ENCODE measurements around the gene STRIP1.

GRCh38 chr1:110055493-110056284, 21.3 kb downstream of the STRIP1 start:
- TF ChIP-seq CTCF (IDR thresholded peaks at IDR 0.05) (no peak), USF2 (IDR thresholded peaks at IDR 0.05) (no peak), SMC3 (IDR thresholded peaks at IDR 0.05) (no peak), POLR2A (IDR thresholded peaks at IDR 0.05; ENCODE audit: low read length) (no peak), ESRRA (IDR thresholded peaks at IDR 0.05; ENCODE audit: borderline replicate concordance, low read length) (no peak), MAX (IDR thresholded peaks at IDR 0.05) (no peak), EHMT2 (IDR thresholded peaks at IDR 0.05; ENCODE audit: low read depth) (no peak), EP300 (IDR thresholded peaks at IDR 0.05) (no peak), BHLHE40 (IDR thresholded peaks at IDR 0.05; ENCODE audit: low read depth, low read length) (no peak), REST (IDR thresholded peaks at IDR 0.05) (no peak), PHF8 (IDR thresholded peaks at IDR 0.05; ENCODE audit: borderline replicate concordance, low read depth) (no peak), RFX5 (IDR thresholded peaks at IDR 0.05) (no peak)
